C1 segment of cervical spinal cord (tissue), 14 donors: ENCODE measurements around the gene RGL3.
"Not testable (repeated sequence)": the region's sequence is repeated elsewhere in the genome, so short reads cannot be mapped to it uniquely, and the experiment has no call there.

Source experiments
- DNase-seq, 14 donors: peaks; one replicate each; lab custom pipeline; 2025; lab: John Stamatoyannopoulos, UW

The RGL3 gene

GRCh38 chr19:11420429-11421370 lies 1.6 kb upstream of the RGL3 start:
- peak in 7 of 14 donors; percentile 1 to 36 (median 19) for DNase-seq

GRCh38 chr19:11418094-11418548 lies 993 bp downstream of the RGL3 start:
- DNase-seq: no peak

GRCh38 chr19:11416346-11417052 lies 2.6 kb downstream of the RGL3 start:
- no peak for DNase-seq

GRCh38 chr19:11414544-11414943 lies 4.6 kb downstream of the RGL3 start:
- no peak for DNase-seq

GRCh38 chr19:11410682-11411081 lies 8.4 kb downstream of the RGL3 start:
- no peak for DNase-seq

GRCh38 chr19:11408591-11408990 lies 10.5 kb downstream of the RGL3 start:
- DNase-seq: no peak

- not testable (repeated sequence) for DNase-seq
Observed at GRCh38 chr19:11406703-11407236, 12.3 kb downstream of the RGL3 start.

GRCh38 chr19:11405846-11406643 lies 13.1 kb downstream of the RGL3 start:
- DNase-seq: no peak

GRCh38 chr19:11404588-11405222 lies 14.4 kb downstream of the RGL3 start:
- DNase-seq: no peak

- no peak for DNase-seq
Observed at GRCh38 chr19:11401808-11402543, 17.1 kb downstream of the RGL3 start.

- DNase-seq: no peak
Observed at GRCh38 chr19:11400798-11401197, 18.3 kb downstream of the RGL3 start.

GRCh38 chr19:11399667-11400066 lies 19.4 kb downstream of the RGL3 start:
- DNase-seq: no peak

GRCh38 chr19:11397089-11397610 lies 22.0 kb downstream of the RGL3 start:
- no peak for DNase-seq

GRCh38 chr19:11390933-11391680 lies 28.0 kb downstream of the RGL3 start:
- DNase-seq: no peak

GRCh38 chr19:11390359-11390758 lies 28.8 kb downstream of the RGL3 start:
- no peak for DNase-seq

- DNase-seq: no peak
Observed at GRCh38 chr19:11387162-11388034, 31.7 kb downstream of the RGL3 start.

- no peak for DNase-seq
Observed at GRCh38 chr19:11384778-11385129, 34.4 kb downstream of the RGL3 start.

GRCh38 chr19:11383706-11384048 lies 35.4 kb downstream of the RGL3 start:
- peak in 2 of 14 donors; percentile 22 to 24 for DNase-seq
